HG03442 (cell line): ENCODE results near the gene DRD2.
"Not testable (repeated sequence)": the region's sequence is repeated elsewhere in the genome, so short reads cannot be mapped to it uniquely, and the experiment has no call there.

Experiments used
- ATAC-seq: cut with Tn5 transposase; IDR thresholded peaks from one replicate; pipeline ENCODE4 v1.9.1; 2021; ENCODE audit warnings: mild to moderate bottlenecking, moderate library complexity; ENCODE audit not compliant: unreplicated experiment

DRD2 gene

DNA sequence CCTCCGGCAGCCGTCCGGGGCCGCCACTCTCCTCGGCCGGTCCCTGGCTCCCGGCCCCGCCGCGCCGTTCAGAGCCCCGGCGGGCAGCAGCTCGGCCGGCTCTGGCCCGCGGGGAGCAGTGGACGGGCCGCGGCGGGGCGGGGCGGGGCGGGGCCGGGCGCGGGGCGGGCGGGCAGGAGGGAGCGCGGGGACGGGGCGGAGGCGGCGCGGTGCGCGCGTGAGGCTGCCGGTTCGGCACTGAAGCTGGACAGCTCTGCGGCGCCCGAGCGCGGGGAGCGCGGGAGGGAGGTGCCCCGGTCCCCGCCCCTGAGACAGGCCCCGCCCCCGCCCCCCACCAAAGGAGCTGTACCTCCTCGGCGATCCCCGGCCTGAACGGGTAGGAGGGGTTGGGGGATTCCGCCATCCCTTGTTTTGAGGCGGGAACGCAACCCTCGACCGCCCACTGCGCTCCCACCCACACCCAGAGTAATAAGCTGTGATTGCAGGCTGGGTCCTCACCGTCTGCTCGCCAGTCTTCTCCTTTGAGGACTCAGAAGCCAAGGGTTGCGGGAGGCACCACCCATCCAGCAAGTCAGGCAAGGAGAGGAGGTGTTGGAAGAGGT, at the start of gene DRD2:
DRD2 (minus strand) TSS at position 239 of the 602 bp plus-strand sequence. CDS start 50,747 bp downstream, outside the sequence.
- no peak for ATAC-seq

DNA sequence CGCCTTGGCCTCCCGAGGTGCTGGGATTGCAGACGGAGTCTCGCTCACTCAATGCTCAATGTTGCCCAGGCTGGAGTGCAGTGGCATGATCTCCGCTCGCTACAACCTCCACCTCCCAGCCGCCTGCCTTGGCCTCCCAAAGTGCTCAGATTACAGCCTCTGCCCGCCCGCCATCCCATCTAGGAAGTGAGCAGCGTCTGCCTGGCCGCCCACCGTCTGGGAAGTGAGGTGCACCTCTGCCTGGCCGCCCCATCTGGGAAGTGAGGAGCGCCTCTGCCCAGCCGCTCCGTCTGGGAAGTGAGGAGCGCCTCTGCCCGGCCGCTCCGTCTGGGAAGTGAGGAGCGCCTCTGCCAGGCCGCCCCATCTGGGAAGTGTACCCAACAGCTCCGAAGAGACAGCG, 48.7 kb upstream of the DRD2 start:
- not testable (repeated sequence) for ATAC-seq

DNA sequence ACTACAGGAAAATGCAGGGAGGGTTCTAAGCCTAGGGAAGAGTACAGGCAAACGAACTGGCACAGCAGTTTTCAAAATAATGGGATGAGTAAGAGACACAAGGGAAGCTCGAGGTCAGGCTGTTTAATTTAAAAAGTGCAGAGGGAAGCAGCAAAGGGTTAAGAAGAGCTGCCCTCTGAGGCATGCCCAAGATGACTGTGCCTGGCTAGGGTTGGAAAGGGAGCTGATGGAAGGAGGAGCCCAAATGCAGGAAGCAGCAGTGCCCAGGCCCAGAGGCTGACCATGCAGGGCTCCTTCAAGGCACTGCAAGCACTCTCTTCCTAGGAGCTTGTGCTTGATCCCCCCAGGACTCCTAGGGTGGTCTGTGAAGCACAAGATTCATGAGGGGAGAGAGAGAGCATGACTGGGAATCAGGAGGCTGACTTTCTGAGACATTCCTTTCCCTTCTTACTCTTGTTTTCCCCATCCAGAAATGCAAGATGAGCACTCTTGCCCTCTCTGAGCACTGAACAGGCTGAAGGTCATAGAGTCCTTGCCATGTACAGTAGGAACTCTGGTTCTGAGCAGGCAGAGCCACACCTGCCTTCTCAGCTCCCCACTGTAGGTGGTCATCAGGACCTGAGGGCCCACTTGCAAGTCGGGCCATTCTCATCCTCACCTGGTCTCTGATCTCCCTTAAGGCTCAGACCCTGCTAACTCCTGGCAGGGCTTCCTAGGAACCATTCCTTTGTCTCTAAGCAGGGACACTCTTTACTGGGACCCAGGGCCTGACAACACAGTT, 46.7 kb upstream of the DRD2 start:
- ATAC-seq, result no peak

DNA sequence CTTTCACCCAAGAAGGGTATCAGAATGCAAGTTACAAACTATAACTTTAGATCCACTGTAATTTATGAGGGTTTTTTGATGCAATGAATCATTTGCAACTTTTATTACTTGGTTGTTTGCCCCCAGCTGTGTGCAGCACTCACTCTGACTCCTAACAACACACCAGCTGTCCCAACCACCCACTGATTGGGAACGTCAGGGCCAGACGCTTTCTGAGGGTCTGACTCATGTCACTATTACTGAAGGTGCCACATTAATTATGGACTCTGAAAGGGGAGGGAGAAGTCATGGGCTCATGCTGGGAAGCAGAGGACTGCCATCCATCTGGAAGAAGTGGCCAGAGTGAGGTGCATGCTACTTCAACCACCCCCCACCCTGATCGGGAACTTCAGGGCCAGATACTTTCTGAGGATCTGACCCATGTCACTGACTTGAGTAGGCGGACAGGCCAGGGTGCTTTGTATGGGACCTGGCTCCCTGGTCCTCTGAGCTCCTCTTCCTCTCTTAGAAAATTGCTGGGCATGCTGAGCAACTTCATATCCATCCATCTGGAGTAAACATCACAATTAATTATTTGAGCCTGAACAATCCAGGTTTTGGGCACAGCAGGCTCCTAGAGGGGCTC, 44.9 kb upstream of the DRD2 start:
- no peak for ATAC-seq

DNA sequence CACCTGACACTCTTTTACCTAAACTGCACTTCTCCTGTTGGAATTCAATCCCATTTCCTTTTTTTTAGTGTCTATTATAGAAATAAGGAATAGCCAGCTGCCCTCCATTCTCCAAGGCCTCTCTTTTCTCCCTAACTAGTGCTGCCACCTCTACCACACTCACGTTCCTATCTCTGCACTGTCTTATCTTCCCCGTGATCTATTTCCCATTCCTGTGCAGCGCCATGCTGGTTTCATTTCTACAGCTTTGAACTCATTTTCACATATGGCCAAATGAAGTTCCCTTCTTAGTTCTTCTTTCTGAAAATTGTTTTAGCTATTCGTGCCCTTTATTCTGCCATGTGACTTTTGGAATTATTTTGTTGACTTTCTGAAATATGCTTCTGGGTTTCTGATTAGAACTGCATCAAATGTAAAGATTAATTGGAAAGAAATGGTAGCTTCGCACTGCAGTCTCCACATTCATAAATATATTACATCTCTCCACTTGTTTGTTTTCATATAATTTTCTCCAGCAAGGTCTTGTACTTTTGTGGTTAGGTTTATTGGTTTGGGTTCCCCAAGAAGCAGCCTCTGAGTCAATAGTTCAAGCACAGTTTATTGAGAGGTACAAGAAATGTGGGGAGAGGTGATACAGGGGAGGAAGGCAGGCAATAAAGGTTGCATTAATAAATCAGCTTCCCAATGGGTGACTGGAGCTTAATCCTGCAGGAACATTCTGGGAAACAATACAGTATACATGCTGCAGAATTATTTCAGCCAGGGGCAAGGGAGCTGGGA, 43.7 kb upstream of the DRD2 start:
- no peak for ATAC-seq

DNA sequence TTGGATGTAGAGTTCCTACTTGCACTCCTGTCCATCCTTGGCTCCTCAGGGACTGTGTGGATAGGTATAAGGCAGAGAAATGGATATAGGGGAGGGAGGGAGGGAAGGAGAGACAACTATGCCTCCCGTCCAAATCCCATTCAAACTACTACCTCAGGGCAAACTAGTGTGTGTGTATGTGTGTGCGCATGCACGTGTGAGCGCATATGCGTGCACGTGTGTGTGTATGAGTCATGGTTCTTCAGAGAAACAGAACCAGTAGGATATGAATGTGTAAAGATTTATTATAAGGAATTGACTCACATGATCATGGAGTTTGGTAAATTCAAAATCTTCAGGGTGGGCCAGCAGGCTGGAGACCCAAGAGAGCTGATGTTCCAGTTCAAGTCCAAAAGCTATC, 42.2 kb upstream of the DRD2 start:
- no peak for ATAC-seq

DNA sequence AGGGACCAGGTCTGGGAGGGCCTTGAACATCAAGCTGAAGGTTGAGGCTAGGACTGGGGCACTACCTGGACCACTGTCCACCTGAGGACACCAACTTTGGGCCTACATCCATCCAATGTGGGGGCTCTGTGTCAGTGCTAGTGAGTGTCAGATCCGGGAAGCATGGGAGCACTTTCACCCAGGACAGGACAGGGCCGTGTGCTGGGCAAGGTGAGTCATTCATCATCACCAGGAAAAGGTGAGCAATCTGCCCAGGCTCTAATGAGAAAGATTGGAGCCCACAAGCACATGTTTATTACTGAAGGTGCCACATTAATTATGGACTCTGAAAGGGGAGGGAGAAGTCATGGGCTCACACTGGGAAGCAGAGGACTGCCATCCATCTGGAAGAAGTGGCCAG, 39.7 kb upstream of the DRD2 start:
- no peak for ATAC-seq

DNA sequence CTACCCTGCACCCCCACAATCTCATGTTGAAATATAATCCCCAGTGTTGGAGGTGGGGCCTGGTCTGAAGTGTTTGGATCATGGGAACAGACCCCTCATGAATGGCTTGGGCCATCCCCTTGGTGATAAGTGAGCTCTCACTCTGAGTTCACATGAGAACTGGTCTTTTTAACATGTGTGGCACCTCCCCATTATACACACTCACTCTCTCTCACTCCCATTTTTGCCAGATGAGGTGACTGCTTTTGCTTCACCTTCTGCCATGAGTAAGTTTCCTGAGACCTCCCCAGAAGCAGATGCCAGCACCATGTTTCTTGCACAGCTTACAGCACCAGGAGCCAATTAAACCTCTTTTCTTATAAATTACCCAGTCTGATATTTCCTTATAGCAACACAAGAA, 32.1 kb upstream of the DRD2 start:
- no peak for ATAC-seq

DNA sequence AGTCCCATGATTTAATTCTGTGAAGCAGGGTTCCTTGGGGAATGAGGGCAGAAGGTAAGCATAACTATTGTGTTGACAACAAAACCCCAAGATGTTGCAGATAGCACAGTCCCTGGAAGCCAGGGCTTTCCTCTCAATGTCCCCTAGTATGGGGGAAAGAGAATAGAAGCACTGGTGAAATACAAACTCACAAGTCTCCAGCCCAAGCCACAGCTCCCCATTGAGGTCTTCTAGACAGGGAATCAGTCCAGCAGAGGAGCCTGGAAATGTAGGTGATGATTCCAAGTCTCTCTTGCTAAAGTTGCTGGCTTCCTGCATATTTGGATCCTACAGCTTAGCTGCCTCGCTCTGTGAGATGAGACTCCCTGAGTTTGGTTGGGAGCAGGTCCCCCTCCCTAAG, 31.7 kb upstream of the DRD2 start:
- ATAC-seq, result no peak

DNA sequence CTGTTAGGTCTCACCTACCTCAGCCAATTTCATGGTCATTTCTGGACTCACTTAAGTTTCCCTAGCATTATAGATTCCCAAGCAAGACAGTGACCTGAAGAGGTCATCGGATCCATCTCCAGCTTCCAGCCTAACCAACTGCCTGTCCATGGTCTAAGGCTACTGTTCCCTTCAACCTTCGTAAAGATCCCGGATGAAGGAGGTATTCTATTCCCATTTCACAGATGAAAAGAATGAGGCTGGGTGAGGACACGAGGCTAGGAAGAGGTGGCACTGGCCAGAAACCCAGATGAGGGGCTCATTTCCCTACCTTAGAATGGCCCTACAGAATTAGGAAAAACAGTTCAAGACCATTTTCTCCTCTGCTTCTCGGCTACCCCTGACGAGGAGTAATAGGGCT, 31.3 kb upstream of the DRD2 start:
- ATAC-seq, result no peak

DNA sequence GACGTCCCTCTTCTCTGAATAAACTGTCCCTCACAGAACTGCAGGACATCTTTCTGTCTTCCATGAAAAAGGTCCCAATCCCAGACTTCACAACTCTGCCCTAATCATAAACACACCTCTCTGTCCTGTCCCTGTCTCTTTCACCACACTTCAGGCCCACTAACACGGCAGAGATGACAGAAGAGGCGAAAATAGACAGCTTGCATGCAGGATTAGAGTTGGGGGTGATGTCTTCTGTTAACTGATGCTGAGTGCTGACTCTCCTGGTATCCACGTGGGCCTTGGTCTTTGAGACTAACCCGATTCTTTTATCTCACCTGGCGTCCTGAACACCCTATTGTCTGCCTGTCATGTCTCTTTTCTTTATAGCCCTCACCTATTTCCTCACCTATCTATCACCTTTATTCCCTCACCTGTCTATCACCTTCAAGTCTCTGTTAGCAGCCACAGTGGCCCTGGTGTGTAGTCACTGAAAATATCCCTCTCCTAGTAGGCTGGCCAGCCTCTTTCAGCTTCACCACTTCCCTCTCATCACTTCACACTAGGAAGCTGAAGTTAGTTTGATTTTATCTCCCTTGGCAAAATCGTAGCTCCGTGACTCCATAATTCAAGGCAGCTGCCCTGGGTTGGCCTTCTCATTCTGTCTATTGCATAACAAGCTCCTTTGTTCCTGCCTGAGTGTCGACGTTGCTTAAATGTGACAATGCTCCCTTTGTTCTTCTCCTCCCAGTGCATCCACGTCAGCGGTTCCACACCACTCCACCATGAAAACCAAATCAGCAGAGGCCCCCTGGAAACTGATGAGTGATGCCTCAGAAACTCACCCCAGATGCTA, 30.6 kb upstream of the DRD2 start:
- ATAC-seq, result no peak

DNA sequence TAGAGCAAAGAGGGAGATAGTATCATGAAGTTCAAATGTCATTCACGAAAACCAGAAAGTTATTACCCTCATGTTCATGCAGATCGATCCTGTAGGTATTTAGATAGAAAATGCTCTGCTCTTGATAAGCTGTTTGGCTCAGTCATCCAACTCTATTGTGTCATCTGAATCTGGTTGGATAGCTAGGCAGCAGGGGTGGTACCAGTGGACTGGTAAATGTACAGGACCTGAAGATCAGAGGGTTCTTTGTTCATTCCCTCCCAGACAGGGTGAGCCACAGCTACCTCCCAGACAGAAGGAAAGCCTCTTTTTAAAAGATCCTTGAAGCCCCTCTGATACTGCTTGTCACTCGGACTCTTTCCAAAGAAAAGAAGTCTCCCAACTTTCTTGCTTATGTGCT, 29.8 kb upstream of the DRD2 start:
- no peak for ATAC-seq

DNA sequence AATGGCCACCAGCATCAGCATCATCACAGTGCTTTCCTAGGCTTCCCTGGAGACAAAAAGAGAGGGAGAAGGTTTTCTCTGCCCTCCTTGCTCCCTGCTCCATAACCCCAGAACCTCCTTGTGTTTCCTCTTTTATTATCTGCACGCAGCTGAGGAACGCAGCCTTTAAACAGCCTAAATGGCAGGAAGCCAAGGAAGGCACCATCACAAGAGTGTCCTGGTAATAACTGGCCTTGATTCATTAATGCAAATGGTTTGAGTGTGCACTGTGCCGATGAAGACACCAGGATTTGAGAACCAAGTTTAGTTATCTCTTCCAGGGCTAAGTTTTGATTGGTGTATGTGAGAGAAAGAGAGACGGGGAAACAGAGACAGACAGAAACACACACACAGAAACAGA, 29.4 kb upstream of the DRD2 start:
- no peak for ATAC-seq

DNA sequence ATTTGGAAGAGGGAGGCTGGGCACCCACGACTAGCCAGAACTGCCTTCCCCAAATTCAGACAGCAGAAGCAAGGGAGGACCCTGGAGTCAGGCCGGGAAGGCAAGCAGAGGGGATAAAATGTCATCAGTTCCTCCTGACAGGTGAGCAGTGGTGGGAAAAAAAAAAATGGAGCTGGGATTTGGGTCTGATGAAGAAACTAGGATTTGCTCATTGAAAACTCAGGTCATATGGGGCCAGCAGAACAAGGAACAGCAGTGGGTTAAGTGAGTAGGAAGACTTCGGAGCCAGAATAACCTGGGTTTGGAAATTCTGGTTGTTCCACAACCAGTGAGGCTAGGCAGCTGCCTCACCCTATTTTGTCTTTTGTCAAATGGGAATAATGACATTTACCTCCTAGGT, 28.9 kb upstream of the DRD2 start:
- no peak for ATAC-seq

DNA sequence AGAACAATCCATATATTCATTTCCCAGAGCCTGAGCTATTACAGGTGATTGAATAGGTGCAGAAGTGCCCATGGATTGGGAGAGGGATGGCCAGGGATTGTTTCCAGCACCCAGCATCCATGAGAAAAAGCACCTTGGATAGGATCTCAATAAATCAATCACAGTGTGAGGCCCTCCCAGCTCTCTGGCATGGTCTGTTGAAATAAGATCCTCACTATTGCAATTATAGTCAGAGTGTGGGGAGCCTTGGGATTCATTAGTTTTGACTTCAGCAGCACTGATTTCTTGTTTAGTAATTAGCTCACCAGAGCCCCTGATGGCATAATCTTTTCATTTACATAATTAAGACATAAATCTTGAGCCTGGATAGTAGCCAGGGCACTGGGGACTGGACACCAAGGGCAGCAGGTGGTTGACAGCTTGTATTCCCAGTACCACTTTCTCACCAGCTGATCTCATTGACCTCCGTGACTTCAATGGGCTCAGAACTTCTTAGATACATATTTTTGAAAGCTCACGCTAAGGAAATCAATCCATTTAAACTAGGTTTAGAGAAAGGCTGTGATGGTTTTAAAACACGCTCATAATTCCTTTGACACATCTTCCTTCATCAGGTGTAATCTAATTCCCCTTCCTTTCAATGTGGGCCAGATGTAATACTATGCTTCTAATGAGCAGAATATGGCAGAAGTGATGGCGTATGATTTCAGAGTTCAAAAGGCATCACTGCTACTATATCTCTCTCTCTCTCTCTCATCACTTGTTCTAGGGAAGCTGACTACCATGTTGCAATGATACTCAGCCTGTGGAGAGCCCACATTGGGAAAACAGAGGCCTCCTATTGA, 22.1 kb upstream of the DRD2 start:
- no peak for ATAC-seq

DNA sequence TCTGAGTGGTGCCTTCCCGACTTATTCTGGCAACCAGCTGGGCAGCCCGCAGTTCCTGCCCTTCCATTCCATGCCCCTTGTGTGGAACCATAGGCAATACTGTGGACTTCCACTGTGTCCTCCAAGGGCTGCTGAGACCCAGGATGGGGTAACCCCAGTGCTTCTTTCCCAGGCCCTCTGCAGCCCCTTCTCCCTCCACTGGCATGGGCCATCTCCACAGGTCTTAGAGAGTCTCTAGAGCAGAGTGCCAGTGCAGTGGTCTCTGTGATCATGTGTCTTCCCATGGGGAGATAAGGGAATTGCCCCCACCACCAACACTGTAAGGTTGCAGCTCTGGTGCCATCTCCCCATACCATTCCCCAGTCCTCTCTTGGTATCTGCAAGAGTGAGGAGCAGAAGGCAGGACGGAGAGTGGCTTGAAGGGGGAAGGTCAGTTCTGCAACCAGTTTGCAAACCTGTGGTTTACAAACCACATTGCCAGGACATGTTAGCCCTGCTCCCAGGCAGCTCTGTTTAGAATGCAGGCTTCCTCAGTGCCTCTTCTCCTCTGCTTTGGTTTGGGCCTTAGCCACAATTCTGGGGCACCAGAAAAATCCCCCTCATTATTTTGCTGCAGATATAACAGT, 20.9 kb upstream of the DRD2 start:
- ATAC-seq, result no peak

DNA sequence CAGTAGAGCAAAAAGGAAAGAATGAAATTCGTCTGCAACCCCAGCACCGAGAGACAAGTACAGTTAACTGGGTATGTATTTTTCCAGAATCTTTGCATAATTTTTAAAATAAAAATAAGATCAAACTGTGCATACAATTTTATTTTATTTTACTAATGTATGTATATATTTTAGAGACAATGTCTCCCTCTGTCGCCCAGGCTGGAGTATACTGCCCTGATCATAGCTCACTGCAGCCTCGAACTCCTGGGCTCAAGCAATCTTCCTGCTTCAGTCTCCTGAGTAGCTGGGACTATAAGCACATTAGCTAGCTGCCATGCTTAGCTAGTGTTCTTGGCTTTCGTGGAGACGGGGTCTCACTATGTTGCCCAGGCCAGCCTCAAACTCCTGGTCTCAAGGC, 18.8 kb upstream of the DRD2 start:
- ATAC-seq, result no peak

DNA sequence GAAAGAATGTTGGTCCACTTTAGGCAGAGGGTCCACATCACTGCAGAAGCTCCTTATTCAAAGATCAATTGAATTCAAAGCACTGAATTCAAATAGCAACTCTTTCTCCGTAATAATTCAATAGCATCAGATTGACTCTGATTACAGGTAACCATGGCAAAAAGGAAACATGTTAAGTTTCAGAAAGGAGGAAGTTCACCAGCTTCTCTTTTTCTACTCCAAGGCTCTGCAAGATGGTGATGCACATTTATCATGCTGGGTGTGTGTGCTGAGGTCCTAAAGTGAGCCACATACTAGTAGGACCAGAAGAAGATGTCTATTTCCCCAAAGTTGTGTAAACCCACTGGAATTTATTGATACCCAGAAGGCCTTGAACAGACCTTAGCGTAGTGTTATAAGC, 18.0 kb upstream of the DRD2 start:
- ATAC-seq, result no peak

DNA sequence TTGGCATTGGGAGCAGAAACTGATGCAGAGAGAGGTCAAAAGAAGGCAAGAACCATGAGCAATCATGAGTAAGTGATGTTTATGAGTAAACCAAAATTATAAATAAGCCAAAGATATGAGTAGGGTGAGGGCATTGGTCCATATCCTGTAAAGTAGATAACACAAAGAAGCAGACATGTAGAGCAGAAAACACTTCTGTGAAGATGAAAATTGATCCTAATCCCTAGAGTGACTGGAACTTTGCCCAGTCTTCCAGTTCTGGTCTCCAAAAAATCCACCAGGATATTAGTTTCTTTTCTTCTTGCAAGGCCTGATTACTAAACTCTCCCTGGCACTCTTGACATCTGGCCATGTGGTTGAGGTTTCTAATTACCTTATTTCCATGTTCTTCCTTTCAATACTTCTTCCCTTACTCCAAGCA, 13.7 kb upstream of the DRD2 start:
- no peak for ATAC-seq
